Medulla oblongata (tissue), 1 donor: ENCODE data around the gene SSRP1.
A peak's percentile ranks its signal among the peaks of the same experiment; 100 is the strongest.
"Not testable (repeated sequence)": the region's sequence is repeated elsewhere in the genome, so short reads cannot be mapped to it uniquely, and the experiment has no call there.

ENCODE experiments used
- DNase-seq: peaks from one replicate; pipeline ENCODE4 v3.0.0-alpha.2; 2015; ENCODE audit errors: extremely low spot score

The SSRP1 gene

DNA sequence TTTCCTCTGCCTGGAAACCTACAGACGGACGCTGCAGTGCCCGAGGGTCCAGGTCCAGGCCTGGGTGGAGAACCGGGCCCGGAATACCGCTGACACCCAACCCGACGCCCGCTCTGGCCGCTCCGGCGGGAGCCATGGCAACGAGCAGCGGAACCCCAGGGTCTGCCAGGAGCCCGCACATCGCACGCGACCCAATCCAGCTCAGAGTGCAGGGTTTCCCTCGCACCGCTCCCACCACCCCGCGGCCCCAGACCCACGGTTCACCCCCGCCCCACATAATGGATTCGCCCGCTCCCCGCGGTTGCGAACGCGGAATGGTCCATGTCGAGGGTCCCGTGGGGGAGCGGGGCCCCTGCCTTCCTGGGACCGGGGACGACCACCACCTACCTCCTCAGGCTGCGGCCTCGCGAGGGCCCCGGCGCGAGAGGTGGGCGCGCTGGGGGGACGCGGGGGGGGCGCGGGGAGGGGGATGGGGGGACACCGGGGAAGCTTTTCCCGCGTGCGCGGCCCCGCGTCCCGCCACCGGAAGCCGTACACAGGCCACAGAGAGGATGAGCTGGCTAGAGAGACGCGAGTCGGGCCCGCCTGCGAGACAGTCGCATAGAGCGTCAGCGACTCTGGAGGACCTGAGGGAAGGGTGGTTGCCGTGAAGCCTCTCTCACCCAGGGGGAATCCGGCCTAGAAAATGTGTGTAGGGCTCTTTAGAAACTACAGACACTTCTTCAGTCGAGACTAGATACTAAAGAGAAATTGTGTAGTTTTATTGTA is at the start of gene SSRP1:
SSRP1 (minus strand) TSS at position 550 of the 768 bp plus-strand sequence. CDS start 771 bp downstream, outside the sequence.
- DNase-seq: peak; percentile 91

DNA sequence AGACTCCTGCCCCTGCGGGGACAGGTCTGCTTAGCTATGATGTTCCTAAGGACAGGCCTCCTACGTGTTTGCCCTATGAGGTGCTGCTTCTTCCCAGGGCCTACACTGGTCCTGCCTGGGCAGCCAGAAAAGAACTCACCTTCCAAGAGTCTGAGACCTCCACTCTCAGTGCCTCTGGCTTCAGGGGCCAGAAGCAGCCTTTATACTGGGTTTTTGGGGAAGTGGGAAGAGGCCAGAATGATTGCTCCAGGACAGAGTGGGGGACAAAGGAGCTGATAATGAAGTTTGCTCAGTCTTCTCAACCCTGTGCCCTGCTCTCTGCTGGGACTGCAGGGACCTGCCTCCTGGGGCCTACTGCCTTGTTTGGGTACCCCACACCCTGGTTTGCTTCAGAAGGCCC is 45.3 kb upstream of the SSRP1 start, which contains the start of gene PRG3:
PRG3 (minus strand) TSS at position 176 of the 400 bp plus-strand sequence. CDS start 442 bp downstream, outside the sequence.
- DNase-seq: no peak

DNA sequence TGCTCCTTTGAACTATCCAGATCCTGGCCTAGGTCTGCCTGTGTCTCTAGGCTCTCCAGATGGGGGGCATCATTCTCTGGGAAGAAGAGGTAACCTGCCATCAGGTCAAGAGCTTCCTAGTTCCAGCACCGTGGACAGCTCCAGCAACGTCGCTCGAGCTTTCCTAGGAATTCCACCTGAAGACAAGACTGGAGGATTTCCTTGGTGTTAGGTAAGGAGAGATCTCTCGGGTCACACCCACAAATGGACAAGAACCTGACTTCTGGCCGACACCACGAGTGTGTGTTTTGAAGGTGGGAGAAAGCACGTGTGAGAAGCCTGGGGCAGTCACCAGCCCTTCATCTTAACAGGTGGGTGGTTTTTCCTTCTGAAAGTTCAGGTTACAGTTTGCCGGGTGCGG is 44.0 kb upstream of the SSRP1 start:
- no peak for DNase-seq

DNA sequence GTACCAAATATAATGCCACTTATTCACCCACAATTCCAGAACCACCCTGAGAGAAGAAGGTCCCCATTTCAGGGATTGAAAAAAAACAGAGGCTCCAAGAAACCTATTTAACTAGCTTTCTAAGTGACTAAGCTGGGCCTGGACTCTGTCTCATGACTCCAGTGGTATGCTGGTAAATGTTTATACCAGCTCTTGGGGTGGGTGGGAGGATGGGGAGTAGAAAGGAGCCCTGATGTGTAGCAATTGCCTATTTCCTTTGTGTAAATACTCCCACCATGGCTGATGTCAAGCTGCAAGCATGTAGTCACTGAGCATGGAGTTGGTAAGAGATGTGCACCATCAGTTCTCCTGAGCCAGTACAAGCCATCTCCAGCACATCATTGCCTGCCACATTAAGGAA is 42.5 kb upstream of the SSRP1 start:
- no peak for DNase-seq

DNA sequence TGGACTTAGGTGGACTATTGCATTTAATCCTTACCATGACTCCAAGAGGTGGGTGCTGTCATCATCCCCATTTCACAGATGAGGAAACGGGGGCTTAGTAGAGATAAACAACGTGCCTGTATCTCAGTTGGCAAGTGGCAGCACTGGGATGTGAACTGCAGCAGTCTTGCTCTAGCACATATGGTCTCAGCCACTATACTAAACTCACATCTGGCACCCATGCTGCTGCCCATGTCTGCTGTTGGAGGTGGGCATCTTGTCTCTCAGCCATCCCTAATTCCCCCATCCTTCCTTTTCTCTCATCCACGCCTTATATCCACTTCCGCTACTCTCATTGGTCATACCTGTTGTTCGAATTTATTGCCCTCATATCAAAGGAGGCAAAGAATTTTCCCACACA is 41.4 kb upstream of the SSRP1 start:
- no peak for DNase-seq

DNA sequence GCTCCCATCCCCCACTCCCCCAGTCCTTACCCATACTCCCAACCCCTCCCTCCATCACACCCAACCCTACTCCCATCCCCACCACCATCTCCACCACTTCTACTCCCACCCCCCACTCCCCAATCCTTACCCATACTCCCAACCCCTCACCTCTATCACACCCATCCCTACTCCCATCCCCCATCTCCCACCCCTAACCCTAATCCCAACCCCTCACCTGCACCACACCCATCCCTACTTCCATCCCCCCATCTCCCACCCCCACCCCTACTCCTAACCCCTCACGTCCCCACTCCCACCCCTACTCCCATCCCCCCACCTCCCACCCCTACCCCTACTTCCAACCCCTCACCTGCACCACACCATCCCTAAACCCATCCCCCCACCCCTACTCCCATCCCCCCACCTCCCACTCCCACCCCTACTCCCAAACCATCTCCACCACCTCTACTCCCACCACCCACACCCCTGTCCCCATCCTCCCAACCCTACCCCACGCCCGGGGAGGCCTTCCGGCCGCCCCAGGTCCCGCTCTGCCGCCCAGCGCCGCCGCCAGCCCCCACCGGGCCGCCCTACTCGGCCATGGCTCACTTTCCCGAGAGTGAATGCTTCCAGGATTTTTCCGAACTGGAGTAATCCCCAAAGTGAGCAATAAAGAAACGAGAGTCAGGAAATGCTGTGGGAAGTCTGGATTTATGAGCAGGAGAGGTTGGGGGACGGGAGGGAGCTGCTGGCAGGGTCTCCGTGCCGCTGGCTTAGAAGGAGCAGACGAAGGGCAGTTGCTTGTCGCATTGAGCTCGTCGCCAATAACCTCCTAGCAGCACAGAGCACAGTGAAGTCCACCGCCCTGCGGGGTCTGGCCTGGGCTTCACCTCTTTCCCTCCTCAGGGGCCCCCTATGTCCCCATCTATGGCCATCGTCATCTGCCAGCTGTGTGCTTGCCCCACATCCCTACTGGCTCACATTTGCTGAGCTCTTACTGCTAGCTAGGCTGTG is 40.7 kb upstream of the SSRP1 start:
- no peak for DNase-seq

DNA sequence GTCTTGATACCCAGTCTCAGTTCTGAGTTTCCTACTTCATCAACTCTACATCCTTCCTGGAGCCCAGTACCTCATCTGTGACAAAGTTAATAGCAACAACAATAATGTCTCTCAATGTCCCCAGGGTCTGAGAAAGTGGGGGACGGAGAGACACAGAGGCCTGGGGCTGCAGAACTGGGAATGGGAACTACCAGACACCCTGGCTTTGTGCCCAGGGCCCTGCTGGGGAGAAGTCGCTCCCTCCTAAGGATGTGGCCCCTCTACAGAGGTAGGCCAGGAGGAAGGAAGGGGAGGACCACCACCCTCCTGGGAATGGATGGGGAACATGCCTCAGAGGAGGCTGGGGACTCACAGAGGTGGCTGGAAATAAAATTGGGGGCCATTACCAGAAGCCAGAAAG is 39.8 kb upstream of the SSRP1 start:
- DNase-seq: no peak

DNA sequence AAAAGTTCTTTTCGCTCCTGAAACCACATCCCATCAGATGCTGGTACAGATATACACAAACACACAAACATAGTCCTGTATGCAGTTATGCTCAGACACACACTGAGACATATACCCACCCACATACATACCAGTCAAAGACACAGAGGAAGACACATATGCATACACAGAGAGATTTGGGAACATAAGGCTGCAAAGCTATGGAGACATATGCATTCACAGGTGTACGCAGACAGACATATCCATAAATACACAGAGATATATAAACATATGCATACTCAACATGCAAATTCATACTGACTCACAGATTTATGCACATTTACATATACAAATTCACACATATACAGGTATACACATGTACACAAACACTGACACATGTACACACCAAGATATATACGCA is 39.3 kb upstream of the SSRP1 start:
- no peak for DNase-seq

- DNase-seq: no peak
Measured at GRCh38 chr11:57373146-57373545, 37.5 kb upstream of the SSRP1 start.

- DNase-seq: no peak
Measured at GRCh38 chr11:57370941-57371340, 35.2 kb upstream of the SSRP1 start.

- DNase-seq: no peak
Measured at GRCh38 chr11:57370251-57370650, 34.6 kb upstream of the SSRP1 start.

- DNase-seq: no peak
Measured at GRCh38 chr11:57368845-57369232, 33.1 kb upstream of the SSRP1 start.

GRCh38 chr11:57368106-57368844 is 32.6 kb upstream of the SSRP1 start:
- no peak for DNase-seq

- no peak for DNase-seq
Measured at GRCh38 chr11:57364851-57365660, 29.4 kb upstream of the SSRP1 start.

DNA sequence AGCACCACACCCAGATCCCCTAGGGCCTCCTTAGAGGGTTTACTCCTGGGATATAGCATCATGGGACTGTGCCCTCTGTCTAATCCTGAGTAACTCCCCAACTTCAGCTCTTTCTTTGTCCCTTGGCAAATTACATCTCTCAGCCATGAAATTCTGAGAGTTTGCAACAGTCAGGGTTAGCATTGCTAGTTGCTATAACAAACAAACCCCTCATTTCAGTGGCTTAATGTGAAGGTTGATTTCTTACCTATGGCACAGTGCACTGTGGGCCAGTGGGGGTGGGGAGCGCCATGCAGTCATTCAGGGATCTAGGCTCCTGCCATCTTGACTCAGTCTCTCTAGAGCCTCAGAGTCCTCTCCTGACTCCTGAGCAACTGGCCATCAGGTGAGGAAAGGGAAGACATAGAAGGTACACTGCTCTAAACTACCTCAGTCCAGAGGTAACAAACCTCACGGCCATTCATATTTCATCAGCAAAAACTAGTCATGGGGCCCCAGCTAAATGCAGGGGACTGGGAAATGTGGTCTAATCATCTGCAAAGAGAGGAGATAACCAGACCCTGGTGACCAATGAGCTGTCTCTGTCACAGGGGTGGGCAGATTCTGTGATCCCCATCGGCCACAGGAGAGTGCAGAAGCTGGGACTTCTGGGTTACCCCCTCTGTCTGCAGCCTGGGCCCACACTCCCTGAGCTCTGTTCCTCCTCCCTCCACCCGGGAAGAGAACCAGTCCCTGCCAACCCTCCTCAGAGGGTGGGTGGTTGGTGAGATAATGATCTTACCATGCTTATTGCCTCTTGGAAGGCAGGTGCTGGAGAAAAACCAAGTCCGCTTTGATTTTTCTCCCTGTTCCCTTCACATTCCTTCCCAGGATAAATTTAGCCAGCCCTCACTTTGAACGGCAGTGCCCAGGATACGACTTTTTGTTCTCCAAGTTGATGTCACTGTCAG is 27.7 kb upstream of the SSRP1 start:
- DNase-seq: no peak

DNA sequence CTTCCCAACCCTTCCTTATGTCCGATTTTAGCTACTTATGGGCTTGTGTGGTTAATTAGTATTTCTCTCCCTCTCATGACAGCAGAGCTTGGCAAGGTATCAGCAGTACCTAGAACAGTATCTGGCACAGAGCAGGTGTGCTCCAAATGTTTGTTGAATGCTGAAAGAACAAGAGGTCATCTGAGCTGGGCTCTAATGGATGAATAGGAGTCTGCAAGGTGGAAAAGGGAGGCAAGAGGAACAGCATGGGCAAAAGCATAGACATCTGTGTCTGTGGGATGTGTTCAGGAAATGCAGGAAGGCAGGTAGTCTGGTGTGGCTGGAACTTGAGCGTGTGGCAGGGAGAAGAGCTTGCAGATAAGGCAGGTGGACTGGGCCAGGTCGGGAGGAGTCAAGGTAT is 26.2 kb upstream of the SSRP1 start:
- DNase-seq: no peak

GRCh38 chr11:57361420-57361819 is 25.7 kb upstream of the SSRP1 start:
- not testable (repeated sequence) for DNase-seq

- DNase-seq: no peak
Measured at GRCh38 chr11:57360991-57361390, 25.3 kb upstream of the SSRP1 start.

GRCh38 chr11:57359896-57360690 is 24.4 kb upstream of the SSRP1 start:
- no peak for DNase-seq
